Activated T-cell treated with anti-CD3 and anti-CD28 coated beads for 1 hour (primary cell): ENCODE data around the gene MYO18A.

Experiments used
- DNase-seq: peaks from one replicate; pipeline ENCODE4 v3.0.0-alpha.2; 2020; ENCODE audit warnings: low read depth

Gene MYO18A

DNA sequence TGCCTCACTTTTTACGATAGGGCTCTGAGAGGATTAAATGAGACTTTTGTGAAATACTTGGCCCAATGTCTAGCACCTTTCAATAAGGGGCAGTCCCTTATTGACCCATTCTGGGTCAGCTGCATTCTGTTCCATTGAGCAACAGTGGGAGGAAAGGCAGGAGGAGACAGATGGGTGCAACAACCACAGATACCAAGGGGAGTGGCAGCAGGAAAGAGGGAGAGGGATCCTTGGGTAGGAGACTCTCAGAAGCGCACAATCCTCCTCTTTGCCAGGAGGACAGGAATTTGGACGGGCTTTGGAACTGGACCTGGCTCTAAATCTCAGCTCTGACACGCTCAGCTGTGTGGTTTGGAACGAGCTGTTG is 133.7 kb downstream of the MYO18A start:
- DNase-seq: no peak

- no peak for DNase-seq
Observed at GRCh38 chr17:29045734-29046472, 134.3 kb downstream of the MYO18A start.

DNA sequence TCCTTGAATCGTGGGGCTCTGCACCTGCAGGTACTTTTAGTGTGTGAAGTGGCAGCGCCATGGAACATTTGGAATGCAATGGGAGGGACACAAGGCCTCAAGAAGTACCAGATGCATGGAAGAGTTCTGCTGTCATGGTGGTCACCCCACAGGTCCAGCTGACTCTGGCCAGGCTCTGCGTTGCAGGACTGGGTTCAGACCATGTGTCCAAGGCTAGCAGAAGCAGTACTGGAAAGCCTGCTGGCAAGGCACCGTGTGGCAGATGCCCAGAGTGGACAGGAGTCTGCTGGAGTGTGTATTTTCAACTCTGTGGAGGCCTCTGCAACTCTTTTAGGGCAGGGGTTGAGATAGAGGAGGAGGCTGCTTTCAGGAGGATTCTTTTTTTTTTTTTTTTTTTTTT is 135.2 kb downstream of the MYO18A start:
- DNase-seq: no peak

DNA sequence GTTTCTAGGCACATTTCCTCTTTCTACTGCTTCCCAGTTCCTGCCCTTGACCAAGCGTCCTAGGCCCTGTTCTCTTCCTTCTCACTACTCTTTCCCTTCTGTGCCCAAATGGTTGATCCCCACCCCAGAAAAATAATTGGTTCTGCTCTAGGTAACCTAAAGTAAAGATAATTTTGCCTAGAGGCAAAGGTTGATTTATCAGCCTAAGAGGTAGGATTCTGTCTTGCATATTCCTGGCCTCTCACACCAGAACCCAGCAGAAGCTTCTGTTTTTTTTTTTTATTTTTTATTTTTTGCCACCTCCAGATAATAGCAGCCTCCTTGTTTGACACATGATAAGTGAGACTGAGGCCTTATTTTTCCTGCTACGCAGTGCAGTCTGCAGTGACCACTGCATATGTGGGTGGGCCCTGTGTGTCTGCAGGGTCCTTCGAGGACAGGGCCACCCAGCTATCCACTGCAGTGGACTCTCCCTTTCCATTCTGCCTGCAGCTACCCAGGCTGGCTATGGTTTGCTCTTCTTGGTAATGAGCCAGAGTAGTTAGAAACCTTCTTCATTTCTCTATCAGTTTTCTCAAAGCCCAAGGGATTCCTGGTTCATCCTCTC is 136.6 kb downstream of the MYO18A start:
- DNase-seq: no peak

- no peak for DNase-seq
Observed at GRCh38 chr17:29042679-29043538, 137.3 kb downstream of the MYO18A start, which contains the start of gene PIPOX. TSS of gene PIPOX (plus strand) at chr17:29043141. CDS start at chr17:29043226, 85 bp downstream.

DNA sequence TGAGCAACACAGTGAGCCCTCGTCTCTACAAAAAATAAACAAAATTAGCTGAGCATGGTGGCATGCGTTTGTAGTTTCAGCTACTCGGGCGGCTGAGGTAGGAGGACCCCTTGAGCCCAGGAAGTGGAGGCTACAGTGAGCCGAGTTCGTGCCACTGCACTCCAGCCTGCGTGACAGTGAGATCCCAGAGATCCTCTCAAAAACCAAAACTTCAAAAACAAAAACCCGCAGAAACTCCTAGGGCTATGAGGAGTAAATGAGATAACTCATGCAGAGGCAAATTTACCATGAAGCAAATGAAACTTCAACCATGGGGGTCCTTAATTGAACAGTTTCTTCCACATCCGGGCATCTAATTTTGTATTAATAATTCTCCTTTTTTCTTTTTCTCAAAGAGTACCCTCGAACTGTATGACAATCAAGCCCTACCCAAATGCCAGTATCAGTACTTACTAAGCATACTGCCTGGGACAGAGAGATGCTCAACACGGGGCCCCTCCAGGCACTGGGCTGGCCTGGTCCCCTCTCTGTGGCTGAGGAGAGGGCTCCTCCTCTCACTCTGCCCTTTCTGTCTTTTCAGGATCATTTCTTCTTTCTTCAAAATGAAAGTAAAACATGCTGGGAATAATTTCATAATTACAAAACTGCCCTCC is 138.0 kb downstream of the MYO18A start:
- no peak for DNase-seq

DNA sequence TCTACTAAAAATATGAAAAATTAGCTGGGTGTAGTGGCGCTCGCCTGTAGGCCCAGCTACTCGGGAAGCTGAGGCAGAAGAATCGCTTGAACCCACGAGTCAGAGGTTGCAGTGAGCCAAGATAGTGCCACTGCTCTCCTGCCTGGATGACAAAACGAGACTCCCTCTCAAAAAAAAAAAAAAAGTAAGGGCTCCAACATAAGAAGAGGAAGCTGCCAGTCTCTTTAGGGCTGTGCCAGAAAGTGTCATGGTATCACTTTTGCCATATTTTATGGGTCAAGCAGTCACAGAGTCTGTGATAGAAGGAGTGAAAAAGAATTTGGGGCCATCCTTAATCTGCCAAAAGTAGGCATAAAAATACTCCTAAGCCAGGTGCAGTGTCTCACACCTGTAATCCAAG is 138.6 kb downstream of the MYO18A start:
- DNase-seq: no peak

DNA sequence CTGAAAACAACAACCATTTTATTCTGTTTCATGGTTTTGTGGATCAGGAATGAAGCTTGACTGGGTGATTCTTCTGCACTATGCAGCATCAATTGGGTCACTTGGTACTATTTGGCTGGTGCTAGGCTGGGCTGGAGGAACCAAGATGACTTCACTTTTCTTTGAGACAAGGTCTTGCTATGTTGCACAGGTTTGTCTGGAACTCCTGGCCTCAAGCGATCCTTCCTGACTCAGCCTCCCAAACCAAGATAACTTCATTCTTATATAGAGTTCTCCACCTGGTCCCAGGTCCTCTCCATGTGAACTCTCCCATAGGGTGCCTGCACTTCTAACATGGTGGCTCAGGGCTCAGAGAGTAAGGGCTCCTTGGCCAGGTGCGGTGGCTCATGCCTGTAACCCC is 139.1 kb downstream of the MYO18A start:
- DNase-seq: no peak

- no peak for DNase-seq
Observed at GRCh38 chr17:29039764-29040598, 140.2 kb downstream of the MYO18A start.

DNA sequence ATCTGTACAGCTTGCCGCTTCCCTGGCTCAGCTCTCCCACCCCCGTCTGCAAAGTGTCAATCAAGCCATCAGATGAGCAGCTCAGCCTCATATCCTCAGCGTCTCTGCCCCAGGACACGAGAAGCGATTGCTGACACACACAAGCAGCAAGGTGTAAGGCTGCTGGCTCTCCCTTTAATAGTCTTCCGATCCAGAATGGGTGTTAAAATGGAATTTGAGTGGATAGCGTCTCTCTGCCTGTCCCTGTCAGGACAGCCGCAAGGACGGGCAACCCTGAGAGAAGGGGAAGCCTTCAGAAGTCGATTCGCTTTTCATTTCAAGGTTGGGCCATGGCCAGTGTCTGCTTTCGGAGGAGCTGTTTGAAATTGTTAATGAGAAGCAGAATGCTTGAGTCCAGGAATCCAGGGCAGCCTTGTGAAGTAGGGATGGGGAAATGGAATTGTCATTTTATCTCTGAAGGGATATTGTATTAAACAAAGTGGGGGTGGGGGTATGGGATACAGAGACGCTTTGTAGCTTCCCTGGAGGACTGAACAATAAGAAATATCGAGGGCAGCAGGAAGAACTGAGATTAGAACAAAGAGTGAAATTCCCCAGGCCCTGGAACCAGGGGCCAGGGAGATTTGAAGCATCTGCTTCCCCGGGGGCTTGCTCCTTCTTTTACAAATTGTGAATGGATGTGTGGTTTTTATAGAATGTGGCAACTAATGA is 142.0 kb downstream of the MYO18A start:
- DNase-seq: no peak

DNA sequence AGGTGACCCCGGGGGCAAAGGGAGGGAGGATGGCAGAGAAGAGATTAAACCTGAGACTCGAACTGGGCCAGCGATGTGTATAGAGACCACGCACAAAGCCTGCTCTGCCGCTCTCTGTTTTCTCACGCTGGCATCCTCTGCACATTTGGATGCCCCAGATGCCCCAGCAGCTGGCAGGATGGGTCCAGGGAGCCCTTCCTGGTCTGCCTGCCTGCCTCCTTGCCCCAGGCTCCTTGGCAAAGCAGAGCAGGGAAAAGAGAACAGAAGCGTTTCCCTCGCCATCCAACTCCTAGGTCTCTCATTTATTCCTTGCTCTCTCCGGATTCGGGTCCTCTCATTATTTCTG is 142.5 kb downstream of the MYO18A start:
- no peak for DNase-seq

DNA sequence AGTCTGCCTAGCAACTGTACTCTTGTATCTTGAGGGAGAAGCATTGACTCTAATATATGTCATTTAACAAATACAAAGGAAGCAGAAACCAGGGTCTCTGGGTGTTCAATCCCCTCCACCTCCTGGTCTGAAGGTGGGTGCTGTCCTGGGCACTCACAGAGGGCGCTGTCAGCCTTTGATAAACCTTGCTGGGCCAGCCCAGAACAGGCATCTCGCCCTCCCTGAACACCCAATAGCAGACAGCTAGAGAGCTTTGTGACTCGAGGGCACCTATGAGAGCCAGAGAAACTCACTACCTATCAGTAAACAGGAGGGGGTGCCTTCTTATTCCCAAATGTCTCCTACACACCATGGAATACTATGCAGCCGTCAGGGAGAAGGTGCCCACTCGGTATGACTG is 143.6 kb downstream of the MYO18A start:
- no peak for DNase-seq

GRCh38 chr17:29034510-29034909 is 145.7 kb downstream of the MYO18A start:
- DNase-seq: no peak

GRCh38 chr17:29032857-29033197 is 147.4 kb downstream of the MYO18A start:
- DNase-seq: no peak

- no peak for DNase-seq
Observed at GRCh38 chr17:29032013-29032856, 148.0 kb downstream of the MYO18A start.

- DNase-seq: no peak
Observed at GRCh38 chr17:29031488-29031887, 148.7 kb downstream of the MYO18A start.

GRCh38 chr17:29024316-29024952 is 155.8 kb downstream of the MYO18A start:
- no peak for DNase-seq

GRCh38 chr17:29022074-29022473 is 158.1 kb downstream of the MYO18A start:
- DNase-seq: no peak

DNA sequence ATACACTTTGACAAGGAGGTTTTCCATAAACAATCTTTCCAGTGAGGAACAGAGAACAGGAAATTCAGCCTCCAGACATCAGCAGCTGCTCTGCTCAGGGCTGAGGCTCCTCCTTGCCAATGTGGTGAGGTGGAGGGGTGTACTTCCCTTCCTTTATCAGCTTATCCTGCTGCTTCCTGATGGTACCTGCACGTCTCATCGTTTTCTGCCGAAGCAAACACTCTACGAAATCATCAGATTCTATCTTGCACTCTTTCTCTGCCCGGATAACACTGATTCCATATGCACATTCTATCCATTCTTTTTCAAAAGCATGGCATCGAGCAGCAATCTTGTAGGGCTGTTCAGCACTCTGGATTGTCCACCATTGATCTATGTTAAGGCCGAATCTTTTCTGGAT is 159.0 kb downstream of the MYO18A start:
- no peak for DNase-seq
